ENCODE measurements around the gene TAS1R3.

The TAS1R3 gene

DNA sequence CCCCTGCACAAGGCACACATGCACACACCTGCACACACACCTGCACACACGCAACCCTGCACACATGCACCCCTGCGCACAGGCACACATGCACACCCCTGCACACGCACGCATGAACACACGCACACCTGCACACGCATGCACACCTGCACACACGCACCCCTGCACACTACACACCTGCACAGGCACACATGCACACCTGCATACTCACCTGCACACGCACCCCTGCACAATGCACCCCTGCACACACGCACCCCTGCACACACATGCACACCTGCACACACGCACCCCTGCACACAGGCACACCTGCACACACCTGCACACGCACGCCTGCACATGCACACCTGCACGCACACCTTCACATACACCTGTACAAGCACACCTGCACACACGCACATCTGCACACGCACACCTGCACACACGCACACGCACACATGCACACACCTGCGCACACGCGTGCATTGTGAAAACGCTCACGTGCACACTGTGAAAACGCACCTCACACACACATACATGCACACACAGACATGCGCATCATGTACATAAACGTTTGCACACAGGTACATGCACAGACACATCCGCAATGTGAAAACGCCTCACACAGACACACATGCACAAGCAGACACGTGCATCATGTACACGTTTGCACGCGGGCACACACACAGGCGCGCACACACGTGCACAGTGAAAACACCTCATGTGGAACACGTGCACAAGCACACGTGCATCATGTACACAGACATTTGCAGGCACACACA lies 9.9 kb downstream of the TAS1R3 start:
- DNase-seq: no peak

DNA sequence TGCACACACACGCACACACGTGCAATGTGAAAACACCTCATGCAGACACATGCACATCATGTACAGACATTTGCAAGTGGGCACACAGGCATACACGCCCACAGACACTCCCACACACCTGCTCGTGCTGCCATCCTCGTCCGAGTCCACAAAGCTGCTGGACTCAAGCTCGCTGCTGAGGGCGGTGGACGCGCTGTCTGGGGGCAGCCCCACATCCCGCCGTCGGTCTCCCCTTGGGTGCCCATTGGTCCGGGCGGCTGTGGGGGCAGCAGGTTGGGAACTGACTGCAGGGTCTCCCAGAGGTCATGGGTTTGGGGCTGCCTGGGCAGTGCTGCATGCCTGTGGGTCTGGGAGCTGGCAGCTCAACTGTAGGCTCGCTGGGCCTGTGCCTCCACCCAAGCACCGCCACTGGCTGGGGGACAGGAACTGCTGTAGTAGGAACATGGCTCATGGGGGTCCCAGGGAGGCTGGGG lies 10.5 kb downstream of the TAS1R3 start:
- DNase-seq: no peak

DNA sequence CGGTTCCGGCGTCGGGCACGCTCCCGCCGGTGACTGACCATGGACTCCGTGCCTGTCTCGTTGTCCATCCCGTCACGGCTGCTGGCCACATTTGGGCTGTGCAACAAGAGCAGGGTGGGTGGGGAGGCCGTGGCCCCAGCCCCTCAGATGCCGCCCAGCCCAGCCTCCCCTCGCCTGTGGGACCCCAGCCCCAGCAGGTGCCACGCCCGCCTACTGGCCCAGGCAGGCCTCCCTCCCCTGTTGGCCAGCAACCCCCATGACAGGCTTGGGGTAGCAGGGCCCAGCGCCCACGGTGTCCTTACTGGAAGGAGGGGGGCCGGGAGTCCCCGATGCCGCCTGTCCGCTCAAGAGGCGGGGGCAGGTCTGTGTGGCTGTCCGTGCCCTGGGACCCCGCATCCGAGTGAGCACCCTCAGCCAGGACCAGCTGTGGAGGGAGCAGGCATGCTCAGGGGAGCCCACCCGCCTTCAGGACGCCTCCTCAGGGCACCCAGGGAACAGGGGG lies 11.0 kb downstream of the TAS1R3 start:
- no peak for DNase-seq

DNA sequence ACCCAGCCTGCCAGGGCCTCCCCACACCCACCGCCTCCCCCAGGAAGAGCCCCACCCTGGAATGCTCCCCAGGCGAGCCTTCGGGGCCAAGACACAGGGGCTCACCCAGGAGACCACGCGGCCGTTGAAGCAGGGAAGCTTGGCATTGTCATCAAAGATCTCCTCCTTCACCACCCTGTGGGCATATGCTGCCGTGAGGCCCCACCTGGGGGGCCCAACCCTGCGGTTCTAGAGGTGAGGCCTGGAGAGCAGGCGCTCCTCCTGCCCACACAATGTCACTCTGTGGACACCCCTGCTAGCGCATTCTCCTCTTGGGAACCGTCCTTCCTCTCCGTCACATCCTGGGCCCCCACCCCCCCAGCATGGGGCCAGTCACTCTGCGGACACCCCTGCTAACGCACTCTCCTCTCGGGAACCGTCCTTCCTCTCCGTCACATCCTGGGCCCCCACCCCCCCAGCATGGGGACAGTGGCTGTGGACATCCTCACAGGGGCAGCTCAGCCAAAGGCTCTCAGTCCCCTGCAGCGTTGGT lies 11.6 kb downstream of the TAS1R3 start:
- DNase-seq: no peak

DNA sequence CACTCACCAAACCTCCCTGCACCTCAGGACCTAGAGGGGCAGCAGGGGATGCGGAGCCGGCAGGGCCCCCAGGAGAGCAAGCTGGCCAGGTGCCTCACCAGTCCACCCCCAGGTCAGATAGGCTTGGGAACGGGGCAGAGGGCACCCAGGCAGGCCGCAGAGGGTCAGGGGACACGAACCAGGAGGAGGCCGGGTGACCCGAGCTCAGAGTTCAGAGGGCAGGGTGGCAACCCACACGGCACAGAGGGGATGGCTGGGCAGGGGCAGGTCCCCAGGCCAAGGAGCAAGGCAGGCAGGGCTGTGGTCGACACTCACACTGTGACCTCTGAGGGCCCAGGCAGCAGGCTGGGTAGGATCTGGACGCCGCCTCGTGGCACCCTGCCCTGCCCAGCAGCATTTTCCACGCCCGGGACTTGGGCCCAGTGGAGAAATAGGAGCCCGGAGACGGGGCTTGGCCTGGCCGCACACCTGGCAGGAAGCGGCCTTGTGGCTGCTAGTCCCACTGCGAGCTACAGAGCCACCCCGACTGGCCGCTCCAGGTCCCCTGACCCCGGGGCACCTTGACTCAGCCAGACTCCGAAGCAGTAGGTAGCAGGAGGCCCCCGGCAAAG lies 12.8 kb downstream of the TAS1R3 start:
- no peak for DNase-seq

DNA sequence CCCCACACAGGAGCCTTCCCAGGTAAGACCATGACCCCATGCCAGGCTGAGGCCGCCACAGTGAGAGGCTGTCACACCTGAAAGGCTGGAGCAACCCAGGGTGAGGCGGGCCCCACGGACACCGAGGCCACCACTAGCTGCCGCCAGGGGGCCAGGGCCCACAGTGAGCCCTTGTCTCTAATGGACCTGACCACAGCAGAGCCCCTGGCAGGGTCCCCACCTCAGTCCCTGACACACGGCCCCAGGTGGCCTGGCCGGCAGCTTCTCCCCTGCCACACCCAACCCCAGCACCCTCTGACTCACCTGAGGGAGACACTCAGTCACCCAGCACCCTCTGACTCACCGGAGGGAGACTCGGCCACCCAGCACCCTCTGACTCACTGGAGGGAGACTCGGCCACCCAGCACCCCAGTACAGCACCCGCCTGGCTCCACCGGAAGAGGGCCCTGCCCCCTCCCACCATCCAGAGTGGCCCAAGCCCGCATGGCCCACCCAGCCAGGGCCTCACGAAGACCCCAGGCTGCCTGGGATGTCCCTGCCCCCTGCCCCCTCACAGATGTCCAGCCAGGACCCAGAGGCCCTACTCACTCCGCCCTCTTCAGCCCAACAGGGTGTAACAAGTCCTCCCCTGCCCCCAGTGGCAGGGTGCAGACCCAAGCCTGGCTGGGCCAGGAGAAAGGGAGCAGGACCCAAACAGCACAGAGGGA lies 13.7 kb downstream of the TAS1R3 start:
- peak; percentile 76 for DNase-seq

DNA sequence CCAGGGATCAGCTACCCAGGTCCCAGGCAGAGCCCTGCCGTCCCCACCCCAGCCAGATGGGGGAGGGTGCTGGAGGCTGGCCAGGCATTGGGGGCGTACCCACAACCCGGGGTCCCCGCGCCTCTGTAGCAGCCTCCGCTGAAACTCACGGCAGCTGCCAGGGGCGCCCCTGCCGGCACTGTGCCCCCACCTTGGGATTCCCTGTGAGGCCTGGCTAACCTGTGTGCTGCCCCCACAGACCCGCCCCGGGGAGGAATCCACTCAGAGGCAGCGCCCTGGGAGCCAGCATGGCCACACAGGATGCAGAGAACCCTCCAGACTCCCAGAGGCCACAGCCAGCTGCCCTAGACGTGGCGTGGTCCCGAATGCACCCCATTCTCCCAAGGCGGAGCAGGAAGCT lies 14.3 kb downstream of the TAS1R3 start:
- no peak for DNase-seq

DNA sequence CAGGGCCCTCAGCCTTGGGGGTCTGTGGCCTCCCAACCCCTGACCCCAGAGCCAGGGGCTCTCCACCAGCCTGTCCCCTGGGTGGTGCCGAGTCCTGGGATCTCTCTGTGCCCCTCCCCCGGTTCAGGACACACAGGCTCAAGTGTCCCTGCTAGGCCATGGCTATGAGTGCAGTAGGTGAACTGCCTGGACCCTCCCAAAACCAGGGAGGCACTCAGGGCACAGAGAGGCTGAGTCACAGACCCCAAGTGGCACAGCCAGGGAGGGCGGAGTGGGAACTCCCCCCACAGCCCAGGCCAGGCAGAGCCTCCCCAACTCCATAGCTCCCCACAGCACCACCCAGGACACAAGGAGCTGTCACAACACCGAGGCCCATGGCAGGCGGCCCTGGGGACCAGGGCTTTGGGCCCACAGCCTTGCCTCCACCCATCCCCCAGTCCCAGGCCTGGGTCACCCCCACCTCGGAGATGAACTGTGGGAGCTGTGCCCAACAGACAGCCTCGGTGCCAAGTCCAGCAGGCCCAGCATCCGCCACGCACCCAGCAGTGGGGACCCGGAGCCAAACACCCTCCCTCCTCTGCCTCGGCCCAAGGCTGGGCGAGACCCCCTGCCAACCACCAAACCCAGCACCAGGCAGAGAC lies 14.9 kb downstream of the TAS1R3 start:
- no peak for DNase-seq

DNA sequence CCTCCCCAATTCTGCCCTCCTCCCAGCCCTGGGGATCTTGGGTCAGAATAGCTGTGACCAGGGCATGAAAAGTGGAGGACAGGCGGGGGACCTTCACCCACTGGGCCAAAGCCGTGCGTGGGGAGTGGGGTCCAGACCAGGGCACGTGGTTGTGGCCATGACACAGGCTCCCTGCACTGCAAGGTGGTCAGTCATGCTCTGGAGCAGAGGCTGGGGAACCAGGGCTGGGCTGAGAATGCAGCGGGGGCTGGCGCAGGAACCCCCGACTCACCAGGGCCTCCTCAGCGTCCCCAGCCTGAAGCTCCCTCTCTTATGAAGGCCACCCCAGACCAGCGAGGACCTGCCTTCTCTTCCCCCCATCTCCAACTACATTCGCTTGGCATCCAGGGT lies 15.4 kb downstream of the TAS1R3 start:
- DNase-seq: no peak

DNA sequence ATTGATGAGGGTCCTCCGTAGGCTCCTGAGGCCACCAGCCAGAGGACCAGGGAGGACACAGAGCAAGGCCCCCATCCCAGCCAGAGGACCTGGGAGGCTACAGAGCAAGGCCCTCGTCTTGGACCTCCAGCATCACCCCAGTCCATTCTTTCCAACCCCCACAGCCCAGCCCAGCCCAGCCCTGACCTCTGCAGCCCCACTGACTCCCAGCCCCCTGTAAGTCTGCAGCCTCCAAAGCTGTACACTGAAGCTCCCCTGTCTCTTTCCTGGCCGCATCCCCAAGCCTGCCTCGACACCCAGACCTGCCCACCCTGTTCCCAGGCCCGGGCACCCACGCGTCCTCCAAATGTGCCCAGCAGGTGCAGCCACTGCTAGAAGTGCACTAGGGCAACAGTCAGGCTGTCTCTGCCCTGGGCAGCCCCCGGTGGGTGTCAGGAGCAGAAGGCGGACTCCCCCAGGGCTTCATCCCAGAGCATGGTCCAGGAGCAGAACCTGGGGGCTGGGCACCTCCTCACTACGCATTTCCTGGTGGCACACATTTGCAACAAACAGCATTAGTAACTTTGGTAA lies 16.0 kb downstream of the TAS1R3 start:
- no peak for DNase-seq

DNA sequence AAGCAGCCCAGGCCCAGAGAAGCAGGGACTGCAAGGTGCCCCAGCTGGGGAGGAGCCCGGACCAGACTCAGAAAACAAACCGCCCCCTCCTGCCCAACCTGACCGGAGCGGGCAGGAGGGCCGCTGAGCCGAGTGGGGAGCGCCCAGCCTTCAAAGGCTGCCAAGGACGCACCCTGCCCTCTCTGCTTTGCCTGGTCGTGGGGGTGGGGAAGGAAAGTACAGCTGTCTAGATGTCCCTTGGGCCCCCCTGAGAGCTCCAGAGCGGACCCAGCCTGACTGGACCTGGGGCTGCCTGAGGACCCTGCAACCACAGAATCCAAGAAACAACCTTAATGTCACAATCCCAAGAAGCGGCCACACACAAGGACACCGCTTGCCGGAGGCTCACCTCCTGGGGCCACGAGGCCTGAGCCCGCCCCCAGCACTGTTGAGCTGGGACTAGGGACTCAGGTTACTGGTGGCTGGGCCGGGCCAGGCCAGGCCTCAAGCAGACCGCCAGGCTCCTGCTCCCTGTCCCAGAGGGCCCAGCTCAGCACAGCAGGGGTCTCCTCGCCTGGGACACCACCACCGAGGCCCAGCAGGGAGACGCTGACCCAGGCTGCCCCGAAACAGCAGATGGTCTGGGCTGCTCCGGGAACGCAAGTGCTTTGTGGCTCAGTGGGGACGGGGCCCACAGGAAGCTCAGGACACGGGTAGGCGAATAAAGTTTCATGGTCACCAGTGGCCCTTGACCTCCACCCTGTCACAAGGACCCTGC lies 16.8 kb downstream of the TAS1R3 start:
- no peak for DNase-seq

DNA sequence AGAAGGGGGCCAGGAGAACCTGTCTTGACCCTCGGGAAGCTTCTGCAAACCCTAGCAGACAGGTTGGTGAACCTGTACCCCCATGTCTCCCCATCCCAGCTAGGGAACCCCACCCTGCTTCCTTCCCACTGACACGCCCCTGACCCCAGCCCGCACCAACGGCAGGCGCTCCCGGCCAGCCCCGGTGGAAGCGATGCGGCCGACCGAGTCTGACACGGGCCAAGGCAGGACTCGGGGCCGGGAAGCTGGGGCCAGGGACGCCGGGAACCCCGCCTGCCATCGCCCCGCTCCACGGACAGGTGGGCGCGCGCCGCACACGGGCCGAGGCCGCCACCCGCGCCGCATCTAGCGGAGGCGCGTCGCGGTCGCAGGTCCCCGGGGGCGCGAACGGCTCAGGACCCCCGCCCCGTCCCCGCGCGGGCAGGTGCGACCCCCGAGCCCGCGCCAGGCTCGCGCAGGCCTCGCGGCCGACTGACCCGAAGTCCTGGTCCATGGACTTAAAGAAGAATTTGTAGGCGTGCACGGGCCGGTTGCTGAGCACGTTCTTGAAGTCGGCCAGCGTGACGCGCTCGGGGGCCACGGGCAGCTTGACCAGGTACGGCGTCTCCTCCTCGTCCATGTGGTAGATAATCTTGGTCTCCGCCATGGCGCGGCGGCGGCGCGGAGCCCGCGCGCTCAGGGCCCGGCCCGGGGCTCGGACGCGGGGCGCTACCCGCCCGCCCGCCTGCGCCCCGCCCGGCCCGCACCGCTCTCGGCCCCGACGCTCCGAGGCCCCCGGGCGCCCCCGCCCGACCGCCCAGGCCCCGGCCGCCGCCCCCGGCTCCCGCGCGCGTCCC lies 17.6 kb downstream of the TAS1R3 start:
- no peak for DNase-seq

DNA sequence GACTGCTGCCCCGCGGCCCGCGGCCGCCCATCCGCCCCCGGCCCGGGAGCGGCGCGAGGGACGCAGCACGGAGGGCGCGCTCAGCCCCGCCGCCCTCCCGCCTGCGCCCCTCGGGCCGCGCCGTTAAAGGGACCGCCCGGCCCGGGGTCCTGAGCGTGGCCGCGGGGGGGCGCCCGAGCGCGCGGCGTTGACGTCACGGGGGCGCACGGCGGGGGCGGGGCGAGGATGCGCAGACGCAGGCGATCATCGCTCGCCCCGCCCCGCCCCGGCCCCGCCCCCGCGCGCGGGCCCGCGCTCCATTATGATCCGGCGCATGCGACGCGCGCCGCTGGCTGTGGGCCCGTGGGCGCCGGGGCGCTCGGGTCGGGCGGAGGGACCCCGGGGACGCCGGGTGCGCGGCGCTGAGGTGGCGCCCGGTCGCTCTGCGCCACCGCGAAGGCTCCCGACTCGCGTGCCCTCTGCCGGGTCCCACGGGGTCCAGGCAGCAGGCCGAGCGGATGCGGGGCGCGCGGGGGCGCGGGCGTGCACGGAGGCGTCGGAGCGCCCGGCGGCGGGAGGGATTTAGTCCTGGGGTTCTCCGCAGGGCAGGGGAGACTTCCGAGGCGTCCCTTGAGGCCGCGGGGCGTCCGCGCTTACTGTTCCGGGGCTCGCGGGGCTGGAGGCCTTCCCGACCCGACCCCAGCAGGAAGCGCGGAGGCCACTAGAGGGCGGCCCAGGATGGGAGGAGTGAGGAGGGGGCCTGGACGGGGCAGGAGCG lies 18.4 kb downstream of the TAS1R3 start, which contains the start of gene DVL1:
TSS of gene DVL1 (minus strand) at position 163 of the 757 bp plus-strand sequence. CDS start 353 bp downstream, outside the sequence.
- peak; percentile 71 for DNase-seq

DNA sequence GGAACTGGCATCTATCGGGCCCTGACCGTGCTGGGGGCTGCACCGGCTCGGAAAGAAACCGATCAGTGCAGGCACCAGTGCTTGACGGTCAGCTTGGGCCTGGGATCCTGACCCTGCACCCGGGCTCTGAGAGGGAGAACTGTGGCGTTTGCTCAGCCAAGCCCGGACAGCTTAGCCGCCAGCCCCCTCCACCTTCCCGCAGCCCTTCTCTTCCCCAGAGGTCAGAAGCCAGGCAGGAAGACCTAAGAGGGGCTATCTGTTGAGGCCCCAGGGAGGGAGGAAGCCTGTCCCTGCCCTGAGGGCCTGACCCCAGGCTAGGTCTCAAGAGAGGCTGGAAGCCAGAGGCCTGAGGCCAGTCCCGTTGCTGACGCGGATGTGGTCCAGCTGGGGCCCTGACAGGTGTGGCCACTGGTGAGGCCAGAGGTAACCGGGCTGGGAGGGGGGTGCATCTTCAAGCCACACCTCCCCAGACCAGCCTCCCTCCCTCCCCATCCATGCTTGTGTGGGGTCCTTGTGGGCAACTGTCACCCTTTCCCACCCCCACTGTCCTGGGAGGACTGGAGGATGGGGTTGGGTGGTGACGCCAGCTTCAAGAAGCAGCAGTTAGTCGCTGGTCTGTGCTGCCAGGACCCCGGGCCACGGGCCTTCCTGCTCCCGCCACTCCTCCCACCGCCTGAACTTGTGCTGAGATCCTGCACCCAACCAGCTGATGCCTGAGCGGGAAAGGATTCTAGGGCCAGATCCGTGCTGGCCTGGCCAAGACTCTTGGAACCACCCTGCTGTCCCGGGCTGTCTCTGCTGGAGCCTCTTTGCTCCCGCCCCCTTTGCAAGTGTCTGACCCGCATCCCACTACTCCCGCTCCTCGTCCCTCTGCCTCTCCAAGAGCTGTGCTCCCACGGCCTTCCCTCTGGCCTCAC lies 20.7 kb downstream of the TAS1R3 start:
- no peak for DNase-seq

DNA sequence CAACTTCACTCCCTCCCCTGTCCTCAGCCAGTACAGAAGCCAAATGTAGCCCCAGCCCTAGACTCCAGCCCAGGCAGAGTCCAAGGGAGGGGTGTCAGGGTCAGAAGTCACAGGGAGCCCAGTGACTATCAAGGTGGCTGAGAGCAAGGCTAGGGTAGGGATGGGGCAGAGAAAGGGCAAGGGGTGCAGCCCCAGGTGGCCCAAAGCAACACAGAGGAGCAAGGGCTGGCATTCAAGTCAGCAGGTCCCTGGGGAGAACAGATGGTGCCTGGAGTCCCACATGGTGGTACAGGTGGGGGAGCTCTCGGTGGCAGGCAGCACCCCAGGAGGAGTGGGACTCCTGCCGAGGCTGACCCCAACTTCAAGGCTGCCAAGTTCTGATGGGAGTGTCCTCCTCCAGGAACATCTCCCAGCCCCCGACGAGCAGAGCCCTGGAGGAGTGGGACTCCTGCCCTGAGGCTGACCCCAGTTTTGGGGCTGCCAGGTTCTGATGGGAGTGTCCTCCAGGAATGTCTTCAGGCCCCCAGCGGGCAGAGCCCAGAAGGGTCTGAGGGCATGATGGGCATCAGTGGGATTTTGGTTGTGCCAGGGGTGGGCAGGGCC lies 21.8 kb downstream of the TAS1R3 start:
- no peak for DNase-seq

DNA sequence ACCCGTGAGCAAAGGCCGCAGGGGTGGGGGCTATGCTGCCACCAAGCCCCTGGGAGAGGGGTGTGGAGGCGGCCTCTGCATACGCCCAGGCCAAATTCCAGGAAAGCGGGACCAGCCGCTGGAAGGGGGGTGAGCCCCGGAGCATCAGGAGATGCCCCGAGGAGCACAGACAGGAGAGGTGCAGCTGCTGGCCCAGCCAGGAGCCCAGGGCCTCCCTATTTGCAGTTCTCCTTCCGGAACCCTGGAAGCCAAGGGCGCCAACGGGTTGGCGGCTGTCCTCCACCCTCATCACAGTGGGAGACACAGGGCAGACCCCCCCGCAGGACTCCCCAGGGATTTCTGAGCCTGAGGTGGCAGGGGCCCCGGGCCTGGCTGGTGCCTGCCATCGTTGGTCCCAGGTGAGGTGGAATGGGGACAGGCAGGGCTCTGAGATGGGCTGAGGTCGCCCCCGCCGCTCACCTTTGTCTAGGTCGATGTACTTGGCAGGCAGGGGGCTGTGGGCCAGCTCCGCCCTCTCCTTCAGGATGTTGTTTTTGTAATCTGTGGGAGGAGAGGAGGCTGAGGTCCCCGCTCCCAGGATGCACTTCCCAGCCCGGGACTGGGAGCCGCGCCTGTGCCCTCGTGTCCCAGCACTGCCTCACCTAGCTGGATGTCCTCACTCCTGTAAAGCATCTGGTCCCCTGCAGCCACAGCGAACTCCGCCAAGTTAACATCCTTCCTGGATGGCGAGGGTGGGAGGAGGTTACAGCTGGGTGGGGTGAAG lies 22.5 kb downstream of the TAS1R3 start:
- DNase-seq: no peak

All from activated CD4-positive, alpha-beta T cell treated with anti-CD3 and anti-CD28 coated beads for 48 hours (primary cell).